GM12892 (cell line): ENCODE results near the gene MEPCE.

ENCODE experiments used
- POLR2A ChIP-seq: IDR thresholded peaks from 2 replicates; pipeline ENCODE4 v1.6.1; 2011; ENCODE audit warnings: low read depth, low read length, control low read depth
- TAF1 ChIP-seq: IDR thresholded peaks from 2 replicates; pipeline ENCODE4 v1.6.1; 2011; ENCODE audit warnings: low read depth, mild to moderate bottlenecking, control low read depth, low read length, borderline replicate concordance

- TF ChIP-seq POLR2A (no peak), TAF1 (no peak)
Observed at GRCh38 chr7:100467638-100468373, 38.2 kb downstream of the MEPCE start.
